ENCODE data around the gene KSR1.

KSR1 gene

GRCh38 chr17:27533874-27534815 is 77.9 kb downstream of the KSR1 start:
- TF ChIP-seq, protein P1, sequence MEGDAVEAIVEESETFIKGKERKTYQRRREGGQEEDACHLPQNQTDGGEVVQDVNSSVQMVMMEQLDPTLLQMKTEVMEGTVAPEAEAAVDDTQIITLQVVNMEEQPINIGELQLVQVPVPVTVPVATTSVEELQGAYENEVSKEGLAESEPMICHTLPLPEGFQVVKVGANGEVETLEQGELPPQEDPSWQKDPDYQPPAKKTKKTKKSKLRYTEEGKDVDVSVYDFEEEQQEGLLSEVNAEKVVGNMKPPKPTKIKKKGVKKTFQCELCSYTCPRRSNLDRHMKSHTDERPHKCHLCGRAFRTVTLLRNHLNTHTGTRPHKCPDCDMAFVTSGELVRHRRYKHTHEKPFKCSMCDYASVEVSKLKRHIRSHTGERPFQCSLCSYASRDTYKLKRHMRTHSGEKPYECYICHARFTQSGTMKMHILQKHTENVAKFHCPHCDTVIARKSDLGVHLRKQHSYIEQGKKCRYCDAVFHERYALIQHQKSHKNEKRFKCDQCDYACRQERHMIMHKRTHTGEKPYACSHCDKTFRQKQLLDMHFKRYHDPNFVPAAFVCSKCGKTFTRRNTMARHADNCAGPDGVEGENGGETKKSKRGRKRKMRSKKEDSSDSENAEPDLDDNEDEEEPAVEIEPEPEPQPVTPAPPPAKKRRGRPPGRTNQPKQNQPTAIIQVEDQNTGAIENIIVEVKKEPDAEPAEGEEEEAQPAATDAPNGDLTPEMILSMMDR (IDR thresholded peaks at IDR 0.05; ENCODE audit: low read depth, low read length) = 0 out of 2 replicates have a peak, but pooled peaks have one; percentile 19
- no peak overlapping the region for H3K4me3 ChIP-seq (ENCODE audit: low read depth, low read length)

- TF ChIP-seq, protein P1 (IDR thresholded peaks at IDR 0.05; ENCODE audit: low read depth, low read length) = no peak
- no peak overlapping the region for H3K4me3 ChIP-seq (ENCODE audit: low read depth, low read length)
These were observed 79.1 kb downstream of the KSR1 start for GRCh38 chr17:27535178-27535928.

GRCh38 chr17:27535975-27536374 is 79.7 kb downstream of the KSR1 start:
- H3K4me3 ChIP-seq (ENCODE audit: low read depth, low read length) = no peak overlapping the region
- TF ChIP-seq, protein P1 (IDR thresholded peaks at IDR 0.05; ENCODE audit: low read depth, low read length) = no peak

- no peak overlapping the region for H3K4me3 ChIP-seq (ENCODE audit: low read depth, low read length)
- TF ChIP-seq, protein P1 (IDR thresholded peaks at IDR 0.05; ENCODE audit: low read depth, low read length) = no peak
These were observed 80.5 kb downstream of the KSR1 start for GRCh38 chr17:27536781-27537180.

DNA sequence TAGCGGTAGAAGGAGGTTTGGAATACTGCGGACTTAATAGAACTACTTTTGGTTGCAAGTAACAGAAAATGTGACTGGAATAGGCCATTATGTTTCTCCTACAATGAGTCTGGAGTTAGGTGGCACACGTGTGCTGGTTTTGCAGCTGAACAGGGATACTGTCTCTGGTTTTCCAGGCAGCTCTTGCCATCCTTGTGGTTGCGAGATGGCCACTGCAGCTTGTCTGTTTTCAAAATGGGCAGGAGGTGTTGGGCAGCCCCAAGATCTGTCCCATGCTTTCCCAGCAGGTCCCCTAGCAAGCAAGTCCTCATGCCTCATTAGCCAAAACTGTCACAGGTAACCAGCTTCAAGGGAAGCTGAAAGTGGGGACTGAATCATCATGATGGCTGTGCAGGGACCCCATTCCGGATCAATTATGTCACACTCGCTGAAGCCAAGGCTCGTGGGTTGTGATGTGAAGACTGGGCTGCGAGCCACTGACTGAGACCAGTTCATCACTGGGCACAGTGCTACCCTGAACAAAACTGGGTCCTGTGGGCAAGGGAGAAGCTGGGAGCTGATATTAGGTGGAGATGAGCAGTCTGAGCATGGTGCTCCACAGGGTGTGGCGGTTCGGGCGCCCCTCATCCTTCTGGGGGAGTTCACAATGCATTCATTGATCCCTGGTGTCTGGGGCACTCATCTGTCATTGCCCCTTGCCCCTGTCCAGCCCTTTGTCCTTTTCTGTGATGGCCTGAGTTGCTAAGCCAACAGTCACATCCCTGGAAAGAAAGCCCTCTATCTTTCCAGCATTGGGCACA is 82.1 kb downstream of the KSR1 start:
- TF ChIP-seq, protein P1 (IDR thresholded peaks at IDR 0.05; ENCODE audit: low read depth, low read length) = no peak
- no peak overlapping the region for H3K4me3 ChIP-seq (ENCODE audit: low read depth, low read length)

GRCh38 chr17:27539152-27539551 is 82.9 kb downstream of the KSR1 start:
- H3K4me3 ChIP-seq (ENCODE audit: low read depth, low read length) = no peak overlapping the region
- TF ChIP-seq, protein P1 (IDR thresholded peaks at IDR 0.05; ENCODE audit: low read depth, low read length) = no peak
